AG09309 (cell line): ENCODE results near the gene SH2D5.

Experiments used
- DNase-seq: peaks from one replicate; pipeline ENCODE4 v3.0.0-alpha.2; 2010; ENCODE audit warnings: low read depth
- H3K4me3 ChIP-seq: 2 replicates; pipeline ENCODE4 v1.5.1; 2011; ENCODE audit warnings: mild to moderate bottlenecking, low read depth, low read length, moderate library complexity; ENCODE audit not compliant: control insufficient read depth
- CTCF ChIP-seq: IDR thresholded peaks from 2 replicates; pipeline ENCODE4 v1.5.1; 2011; ENCODE audit warnings: mild to moderate bottlenecking, low read depth, low read length, inconsistent platforms; ENCODE audit not compliant: insufficient read depth, control insufficient read depth; ENCODE audit errors: missing control alignments

The SH2D5 gene

GRCh38 chr1:20724364-20725188 lies 7.9 kb downstream of the SH2D5 start:
- TF ChIP-seq CTCF = no peak
- H3K4me3 ChIP-seq = no peak overlapping the region
- DNase-seq = no peak

GRCh38 chr1:20723537-20724363 lies 8.8 kb downstream of the SH2D5 start:
- DNase-seq = no peak
- no peak for TF ChIP-seq CTCF
- H3K4me3 ChIP-seq = no peak overlapping the region

- no peak for TF ChIP-seq CTCF
- H3K4me3 ChIP-seq = no peak overlapping the region
- DNase-seq = no peak
Observed at GRCh38 chr1:20723159-20723536, 9.4 kb downstream of the SH2D5 start.

GRCh38 chr1:20721117-20722061 lies 11.1 kb downstream of the SH2D5 start:
- TF ChIP-seq CTCF = no peak
- no peak for DNase-seq
- no peak overlapping the region for H3K4me3 ChIP-seq

- no peak for DNase-seq
- no peak for TF ChIP-seq CTCF
Observed at GRCh38 chr1:20720631-20721091, 11.8 kb downstream of the SH2D5 start.

More at GRCh38 chr1:20720631-20721091, 11.8 kb downstream of the SH2D5 start:
- no peak overlapping the region for H3K4me3 ChIP-seq
